ENCODE measurements around the gene TRIM28.

The TRIM28 gene

GRCh38 chr19:58584498-58585441 lies 40.9 kb downstream of the TRIM28 start:
- TF ChIP-seq FOXM1 (IDR thresholded peaks at IDR 0.05; ENCODE audit: borderline replicate concordance, low read depth) (no peak), EP300 (IDR thresholded peaks at IDR 0.05; ENCODE audit: borderline replicate concordance) (no peak), EGR1 (IDR thresholded peaks at IDR 0.05) (no peak), RAD21 (IDR thresholded peaks at IDR 0.05; ENCODE audit: low read depth) (no peak), NFIC (IDR thresholded peaks at IDR 0.05) (no peak), TCF12 (IDR thresholded peaks at IDR 0.05; ENCODE audit: low read depth) (no peak), REST (IDR thresholded peaks at IDR 0.05; ENCODE audit: low read depth) (no peak), USF1 (IDR thresholded peaks at IDR 0.05) (no peak), TAF1 (IDR thresholded peaks at IDR 0.05; ENCODE audit: low read depth) (no peak), ZBTB7A (IDR thresholded peaks at IDR 0.05; ENCODE audit: low read depth) (no peak), TEAD4 (IDR thresholded peaks at IDR 0.05) (no peak), YY1 (IDR thresholded peaks at IDR 0.05; ENCODE audit: low read depth) (no peak), CEBPB (IDR thresholded peaks at IDR 0.05) (no peak), CREB1 (IDR thresholded peaks at IDR 0.05; ENCODE audit: low read depth) (no peak)
- TF ChIP-seq, protein P1, sequence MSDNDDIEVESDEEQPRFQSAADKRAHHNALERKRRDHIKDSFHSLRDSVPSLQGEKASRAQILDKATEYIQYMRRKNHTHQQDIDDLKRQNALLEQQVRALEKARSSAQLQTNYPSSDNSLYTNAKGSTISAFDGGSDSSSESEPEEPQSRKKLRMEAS (IDR thresholded peaks at IDR 0.05) = no peak

- TF ChIP-seq CREB1 (IDR thresholded peaks at IDR 0.05; ENCODE audit: low read depth) = no peak
- TF ChIP-seq REST (IDR thresholded peaks at IDR 0.05; ENCODE audit: low read depth) = no peak
- no peak for TF ChIP-seq TEAD4 (IDR thresholded peaks at IDR 0.05)
- TF ChIP-seq YY1 (IDR thresholded peaks at IDR 0.05; ENCODE audit: low read depth) = no peak
- TF ChIP-seq CEBPB (IDR thresholded peaks at IDR 0.05) = no peak
- no peak for TF ChIP-seq TCF12 (IDR thresholded peaks at IDR 0.05; ENCODE audit: low read depth)
- TF ChIP-seq EP300 (IDR thresholded peaks at IDR 0.05; ENCODE audit: borderline replicate concordance) = no peak
- no peak for TF ChIP-seq RAD21 (IDR thresholded peaks at IDR 0.05; ENCODE audit: low read depth)
- TF ChIP-seq TAF1 (IDR thresholded peaks at IDR 0.05; ENCODE audit: low read depth) = no peak
- TF ChIP-seq NFIC (IDR thresholded peaks at IDR 0.05) = no peak
- TF ChIP-seq USF1 (IDR thresholded peaks at IDR 0.05) = no peak
- TF ChIP-seq, protein P1 (IDR thresholded peaks at IDR 0.05) = no peak
- no peak for TF ChIP-seq EGR1 (IDR thresholded peaks at IDR 0.05)
- TF ChIP-seq FOXM1 (IDR thresholded peaks at IDR 0.05; ENCODE audit: borderline replicate concordance, low read depth) = no peak
- TF ChIP-seq ZBTB7A (IDR thresholded peaks at IDR 0.05; ENCODE audit: low read depth) = no peak
Observed at GRCh38 chr19:58585442-58586132, 41.7 kb downstream of the TRIM28 start.

DNA sequence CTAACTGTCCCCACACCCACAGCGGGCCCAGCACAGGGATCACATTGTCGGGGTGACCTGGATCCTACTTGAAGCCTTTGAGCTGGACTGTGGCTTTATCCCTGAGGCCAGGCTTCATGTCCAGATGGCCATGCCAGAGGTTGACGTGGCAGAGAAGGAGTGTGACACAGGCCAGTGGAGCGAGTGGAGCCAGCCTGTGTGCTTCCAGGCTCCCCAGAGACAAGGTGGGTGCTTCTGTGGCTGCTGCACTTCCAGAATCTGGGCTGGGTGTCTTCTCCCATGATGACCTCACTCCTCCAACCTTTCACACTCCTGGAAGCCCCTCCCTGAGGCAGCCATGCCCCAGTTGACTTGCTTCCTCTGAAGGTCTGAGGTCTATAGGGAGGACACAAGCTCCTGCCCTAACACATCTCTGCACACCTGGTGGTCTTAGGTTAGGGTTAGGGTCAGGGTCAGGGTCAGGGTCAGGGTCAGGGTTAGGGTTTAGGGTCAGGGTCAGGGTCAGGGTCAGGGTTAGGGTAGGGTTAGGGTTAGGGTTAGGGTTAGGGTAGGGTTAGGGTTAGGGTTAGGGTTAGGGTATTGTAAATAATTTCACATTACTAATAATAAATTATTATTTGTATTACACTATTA lies 42.4 kb downstream of the TRIM28 start:
- TF ChIP-seq USF1 (IDR thresholded peaks at IDR 0.05) = no peak
- no peak for TF ChIP-seq TEAD4 (IDR thresholded peaks at IDR 0.05)
- TF ChIP-seq CREB1 (IDR thresholded peaks at IDR 0.05; ENCODE audit: low read depth) = no peak
- no peak for TF ChIP-seq FOXM1 (IDR thresholded peaks at IDR 0.05; ENCODE audit: borderline replicate concordance, low read depth)
- TF ChIP-seq TAF1 (IDR thresholded peaks at IDR 0.05; ENCODE audit: low read depth) = no peak
- TF ChIP-seq RAD21 (IDR thresholded peaks at IDR 0.05; ENCODE audit: low read depth) = no peak
- TF ChIP-seq, protein P1 (IDR thresholded peaks at IDR 0.05) = no peak
- no peak for TF ChIP-seq CEBPB (IDR thresholded peaks at IDR 0.05)
- TF ChIP-seq EP300 (IDR thresholded peaks at IDR 0.05; ENCODE audit: borderline replicate concordance) = no peak
- no peak for TF ChIP-seq ZBTB7A (IDR thresholded peaks at IDR 0.05; ENCODE audit: low read depth)
- no peak for TF ChIP-seq REST (IDR thresholded peaks at IDR 0.05; ENCODE audit: low read depth)
- no peak for TF ChIP-seq NFIC (IDR thresholded peaks at IDR 0.05)
